NCI-H1048 (cell line): Measurements from ENCODE around the gene CDC42.

Source experiments
- DNase-seq: peaks from one replicate; lab custom pipeline; 2025; lab: John Stamatoyannopoulos, UW

CDC42 gene

GRCh38 chr1:22110016-22110415 is 57.5 kb downstream of the CDC42 start:
- no peak for DNase-seq

GRCh38 chr1:22111115-22111514 is 58.6 kb downstream of the CDC42 start:
- DNase-seq, result no peak

- no peak for DNase-seq
Observed at GRCh38 chr1:22111620-22112019, 59.1 kb downstream of the CDC42 start.

GRCh38 chr1:22112554-22112953 is 60.0 kb downstream of the CDC42 start:
- no peak for DNase-seq

- DNase-seq, result no peak
Observed at GRCh38 chr1:22114083-22115012, 61.8 kb downstream of the CDC42 start.

GRCh38 chr1:22115286-22115685 is 62.8 kb downstream of the CDC42 start:
- DNase-seq, result no peak

- no peak for DNase-seq
Observed at GRCh38 chr1:22117238-22117637, 64.7 kb downstream of the CDC42 start.

GRCh38 chr1:22117851-22118250 is 65.3 kb downstream of the CDC42 start:
- no peak for DNase-seq

- DNase-seq, result no peak
Observed at GRCh38 chr1:22118291-22118992, 65.9 kb downstream of the CDC42 start.

GRCh38 chr1:22119626-22120468 is 67.3 kb downstream of the CDC42 start:
- DNase-seq, result no peak

GRCh38 chr1:22120469-22120790 is 67.9 kb downstream of the CDC42 start:
- no peak for DNase-seq

- DNase-seq, result no peak
Observed at GRCh38 chr1:22121421-22121911, 69.0 kb downstream of the CDC42 start.

GRCh38 chr1:22122273-22123070 is 70.0 kb downstream of the CDC42 start:
- no peak for DNase-seq

GRCh38 chr1:22123071-22123390 is 70.5 kb downstream of the CDC42 start:
- DNase-seq, result no peak

- DNase-seq, result no peak
Observed at GRCh38 chr1:22123901-22124404, 71.4 kb downstream of the CDC42 start.

GRCh38 chr1:22124592-22125229 is 72.2 kb downstream of the CDC42 start:
- DNase-seq, result no peak

GRCh38 chr1:22126531-22126930 is 74.0 kb downstream of the CDC42 start:
- no peak for DNase-seq

- DNase-seq, result no peak
Observed at GRCh38 chr1:22127248-22127647, 74.7 kb downstream of the CDC42 start.

GRCh38 chr1:22127731-22128130 is 75.2 kb downstream of the CDC42 start:
- DNase-seq, result no peak

GRCh38 chr1:22128392-22128791 is 75.9 kb downstream of the CDC42 start:
- no peak for DNase-seq
